K562 (cell line): Measurements from ENCODE around the gene ELMOD1.

Source experiments
- CBX8 ChIP-seq: fragments of 200-600 bp; sonication (generic); IDR thresholded peaks from 2 replicates; pipeline ENCODE4 v1.6.1; 2012; ENCODE audit warnings: borderline replicate concordance, mixed run types, low read depth, mild to moderate bottlenecking, moderate library complexity, mixed read lengths, low read length, control low read depth, inconsistent platforms; ENCODE audit not compliant: poor library complexity, severe bottlenecking; ENCODE audit errors: extremely low read depth
- CHD4 ChIP-seq: fragments of 200-600 bp; sonication (generic); IDR thresholded peaks from 3 replicates; pipeline ENCODE4 v1.6.1; 2012; ENCODE audit warnings: low read depth, mild to moderate bottlenecking, mixed read lengths, low read length, inconsistent platforms; ENCODE audit not compliant: insufficient read depth, insufficient replicate concordance, poor library complexity, severe bottlenecking
- DMBX1 ChIP-seq: fragments of 250-450 bp; sonication (Bioruptor Pico); IDR thresholded peaks from 2 replicates; pipeline ENCODE4 v1.8.0; 2022; ENCODE audit warnings: inconsistent platforms, mild to moderate bottlenecking, moderate library complexity, borderline replicate concordance
- FOXJ3 ChIP-seq: sonication (generic); formaldehyde crosslinking; IDR thresholded peaks from 2 replicates; pipeline ENCODE4 v1.4.0; 2020; ENCODE audit warnings: mild to moderate bottlenecking, missing genetic modification reagents
- HNRNPK ChIP-seq: fragments of 200-400 bp; formaldehyde crosslinking; IDR thresholded peaks from one replicate; pipeline ENCODE4 v1.6.1; 2018; ENCODE audit warnings: mild to moderate bottlenecking, low read depth, low read length; ENCODE audit not compliant: poor library complexity, severe bottlenecking
- KAT7 ChIP-seq: sonication (generic); formaldehyde crosslinking; IDR thresholded peaks from 2 replicates; pipeline ENCODE4 v1.8.0; 2022; ENCODE audit warnings: missing genetic modification reagents, mild to moderate bottlenecking, borderline replicate concordance
- MXI1 ChIP-seq: IDR thresholded peaks from 2 replicates; pipeline ENCODE4 v1.6.1; 2011; ENCODE audit warnings: low read depth, mild to moderate bottlenecking, improper control_type of control experiment, low read length
- NR2C2 ChIP-seq, 2 experiments: fragments of 200-800 bp in 1 of 2; sonication (Bioruptor generic) in 1 of 2; sonication (generic) in 1 of 2; formaldehyde crosslinking in 1 of 2; IDR thresholded peaks; 2 replicates each; pipeline versions ENCODE4 v1.6.1 to v1.8.0; 2016 to 2022; ENCODE audit warnings: mild to moderate bottlenecking in 1 of 2, missing compliant biosample characterization in 1 of 2, missing genetic modification characterization in 1 of 2, missing genetic modification reagents in 1 of 2
- SREBF1 ChIP-seq: fragments of 150-350 bp; IDR thresholded peaks from 2 replicates; pipeline ENCODE4 v1.6.1; 2014; ENCODE audit warnings: antibody characterized with exemption, low read depth, low read length, borderline replicate concordance
- STAG1 ChIP-seq: sonication (generic); formaldehyde crosslinking; IDR thresholded peaks from 2 replicates; pipeline ENCODE4 v1.5.0; 2020; ENCODE audit warnings: missing genetic modification reagents, borderline replicate concordance
- TCF7 ChIP-seq: sonication (generic); IDR thresholded peaks from 2 replicates; pipeline ENCODE4 v1.6.1; 2016; ENCODE audit warnings: antibody characterized with exemption, borderline replicate concordance
- ZBTB7A ChIP-seq: IDR thresholded peaks from 2 replicates; pipeline ENCODE4 v1.6.1; 2011; ENCODE audit warnings: low read depth, mild to moderate bottlenecking, low read length, moderate library complexity, borderline replicate concordance; ENCODE audit not compliant: control insufficient read depth
- TF ChIP-seq, protein P1 (sequence below), 3 experiments: IDR thresholded peaks in 2 of 3; conservative IDR thresholded peaks in 1 of 3; 2 replicates each; pipeline ENCODE4 v1.5.1; 2011 to 2012; ENCODE audit warnings: low read length in 3 of 3, mild to moderate bottlenecking in 3 of 3, control low read depth in 2 of 3, improper control_type of control experiment in 1 of 3, inconsistent platforms in 1 of 3, low read depth in 1 of 3, mixed read lengths in 1 of 3, moderate library complexity in 1 of 3; ENCODE audit not compliant: insufficient read depth in 2 of 3

DNA sequence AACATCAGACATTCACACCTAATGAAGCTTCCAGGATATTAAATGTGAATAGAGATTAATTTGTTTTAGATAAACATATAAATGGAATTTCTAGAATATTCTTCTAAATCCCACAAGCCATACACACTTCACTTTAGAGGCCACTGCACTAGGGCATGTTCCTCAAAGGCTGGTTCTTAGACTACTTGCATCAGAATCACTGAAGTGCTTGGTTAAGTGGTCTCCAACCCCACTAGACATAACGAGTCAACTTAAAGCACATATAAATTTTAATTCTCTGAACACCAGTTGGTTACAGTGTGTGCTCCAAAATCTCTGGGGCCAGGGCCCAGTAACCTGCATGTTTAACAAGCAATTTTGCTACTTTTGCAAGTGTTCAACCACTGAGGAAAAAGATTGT, 17.5 kb upstream of the ELMOD1 start:
- TF ChIP-seq, protein P1, sequence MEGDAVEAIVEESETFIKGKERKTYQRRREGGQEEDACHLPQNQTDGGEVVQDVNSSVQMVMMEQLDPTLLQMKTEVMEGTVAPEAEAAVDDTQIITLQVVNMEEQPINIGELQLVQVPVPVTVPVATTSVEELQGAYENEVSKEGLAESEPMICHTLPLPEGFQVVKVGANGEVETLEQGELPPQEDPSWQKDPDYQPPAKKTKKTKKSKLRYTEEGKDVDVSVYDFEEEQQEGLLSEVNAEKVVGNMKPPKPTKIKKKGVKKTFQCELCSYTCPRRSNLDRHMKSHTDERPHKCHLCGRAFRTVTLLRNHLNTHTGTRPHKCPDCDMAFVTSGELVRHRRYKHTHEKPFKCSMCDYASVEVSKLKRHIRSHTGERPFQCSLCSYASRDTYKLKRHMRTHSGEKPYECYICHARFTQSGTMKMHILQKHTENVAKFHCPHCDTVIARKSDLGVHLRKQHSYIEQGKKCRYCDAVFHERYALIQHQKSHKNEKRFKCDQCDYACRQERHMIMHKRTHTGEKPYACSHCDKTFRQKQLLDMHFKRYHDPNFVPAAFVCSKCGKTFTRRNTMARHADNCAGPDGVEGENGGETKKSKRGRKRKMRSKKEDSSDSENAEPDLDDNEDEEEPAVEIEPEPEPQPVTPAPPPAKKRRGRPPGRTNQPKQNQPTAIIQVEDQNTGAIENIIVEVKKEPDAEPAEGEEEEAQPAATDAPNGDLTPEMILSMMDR (IDR thresholded peaks at IDR 0.05 in 2 of 3, conservative IDR thresholded peaks at IDR 0.05 in 1 of 3; ENCODE audit: insufficient read depth in 2 of 3, low read depth in 1 of 3, low read length in 3 of 3) = no peak
- no peak for TF ChIP-seq DMBX1 (CRISPR knock-in tag)
- TF ChIP-seq CBX8 = no peak
- TF ChIP-seq ZBTB7A = no peak
- TF ChIP-seq KAT7 = no peak
- no peak for TF ChIP-seq NR2C2 (CRISPR knock-in tag; IDR thresholded peaks at IDR 0.05)
- no peak for TF ChIP-seq NR2C2 (tag; IDR thresholded peaks at IDR 0.05)
- no peak for TF ChIP-seq SREBF1
- TF ChIP-seq HNRNPK = no peak
- TF ChIP-seq FOXJ3 (CRISPR knock-in tag) = no peak
- no peak for TF ChIP-seq TCF7
- no peak for TF ChIP-seq STAG1 (CRISPR knock-in tag)
- TF ChIP-seq CHD4 = no peak
- TF ChIP-seq MXI1 = no peak
